Activated CD8-positive, alpha-beta T cell treated with anti-CD3 and anti-CD28 coated beads, Interleukin-2, amount 10 ng/mL, durations not matched to agents 7 days and 5 days (primary cell): ENCODE data around the gene AXDND1. TPM values are rescaled to one million over a fixed set of nuclear protein-coding genes. Genes with fewer than 3 reads are reported as not detected.
"Not testable (repeated sequence)": the region's sequence is repeated elsewhere in the genome, so short reads cannot be mapped to it uniquely, and the experiment has no call there.

ENCODE experiments used
- ATAC-seq: fragments of 150-1000 bp; cut with Tn5 transposase; one replicate; pipeline ENCODE4 v1.10.0; 2021; ENCODE audit warnings: moderate library complexity
- CTCF ChIA-PET: fragments of 350-600 bp; sonication (Branson Sonifier 250); formaldehyde crosslinking; loops from one replicate; lab custom pipeline; 2021; ENCODE audit warnings: antibody characterized with exemption; lab: Charles Lee
- POLR2A ChIA-PET: fragments of 350-600 bp; sonication (Branson Sonifier 250); formaldehyde crosslinking; loops from one replicate; lab custom pipeline; 2021; ENCODE audit warnings: antibody characterized with exemption; lab: Charles Lee
- DNase-seq: peaks from one replicate; pipeline ENCODE4 v3.0.0-alpha.2; 2020
- H3K27ac Mint-ChIP-seq: one replicate; pipeline ENCODE4 v1.8.0; 2021; ENCODE audit warnings: mild to moderate bottlenecking, mixed read lengths
- H3K27me3 Mint-ChIP-seq: one replicate; pipeline ENCODE4 v1.8.0; 2021; ENCODE audit warnings: low read depth, mixed read lengths
- H3K36me3 Mint-ChIP-seq: one replicate; pipeline ENCODE4 v1.8.0; 2021; ENCODE audit warnings: low read depth, mixed read lengths
- H3K4me1 Mint-ChIP-seq: one replicate; pipeline ENCODE4 v1.8.0; 2021; ENCODE audit warnings: low read depth, mixed read lengths
- H3K4me3 Mint-ChIP-seq: one replicate; pipeline ENCODE4 v1.8.0; 2021; ENCODE audit warnings: mild to moderate bottlenecking, mixed read lengths
- H3K9me3 Mint-ChIP-seq: one replicate; pipeline ENCODE4 v1.8.0; 2022; ENCODE audit warnings: mixed read lengths; ENCODE audit not compliant: insufficient read depth
- total RNA-seq, 2 experiments: library from RNA; stranded (reverse); gene quantifications; one replicate each; pipeline ENCODE4 v1.2.3, GENCODE V29; 2021

AXDND1 gene
- total RNA-seq, 2 experiments from 2014 or later = 1.4 TPM

DNA sequence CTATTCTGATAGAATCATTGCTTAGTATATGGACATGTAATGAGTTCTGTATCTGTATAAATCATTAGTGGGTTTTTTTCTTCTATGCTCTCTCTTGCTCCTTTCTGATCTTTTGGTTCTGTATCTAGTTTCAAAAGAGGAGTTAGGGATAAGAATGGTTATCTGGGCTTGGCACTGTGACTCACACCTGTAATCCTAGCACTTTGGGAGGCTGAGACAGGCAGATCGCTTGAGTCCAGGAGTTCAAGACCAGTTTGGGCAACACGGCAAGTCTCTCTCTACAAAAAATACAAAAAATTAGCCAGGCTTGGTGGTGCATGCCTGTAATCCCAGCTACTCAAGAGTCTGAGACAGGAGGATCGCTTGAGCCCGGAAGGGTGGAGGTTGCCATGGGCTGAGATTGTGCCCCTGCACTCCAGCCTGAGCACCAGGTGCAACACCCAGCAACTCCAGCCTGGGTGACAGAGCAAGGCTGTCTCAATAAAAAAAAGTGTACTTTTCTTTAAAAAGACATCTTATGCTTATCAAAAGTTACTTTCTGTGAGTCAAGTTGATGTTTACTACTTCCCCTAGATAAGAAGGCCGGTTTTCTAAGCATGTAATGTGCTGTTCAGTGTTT is 27.7 kb upstream of the AXDND1 start:
- H3K4me1 Mint-ChIP-seq = peaks cover 7% of the 10 kb centered on the region
- ATAC-seq (no peak), DNase-seq (no peak)
- POLR2A ChIA-PET = no interaction called here
- no peak overlapping the region for H3K27ac Mint-ChIP-seq
- H3K27me3 Mint-ChIP-seq = no peaks in the 10 kb centered on the region
- H3K9me3 Mint-ChIP-seq = no peaks in the 10 kb centered on the region
- CTCF ChIA-PET = no interaction called here
- H3K36me3 Mint-ChIP-seq = peaks cover 48% of the 10 kb centered on the region
- H3K4me3 Mint-ChIP-seq = no peak overlapping the region

- H3K36me3 Mint-ChIP-seq = peaks cover 49% of the 10 kb centered on the region
These were observed 24.9 kb upstream of the AXDND1 start for GRCh38 chr1:179340918-179341317.

GRCh38 chr1:179341943-179342547 is 23.7 kb upstream of the AXDND1 start:
- peaks cover 7% of the 10 kb centered on the region for H3K4me1 Mint-ChIP-seq
- CTCF ChIA-PET = no interaction called here
- no peak overlapping the region for H3K4me3 Mint-ChIP-seq
- H3K9me3 Mint-ChIP-seq = no peaks in the 10 kb centered on the region
- ATAC-seq (no peak), DNase-seq (no peak)
- H3K36me3 Mint-ChIP-seq = peaks cover 53% of the 10 kb centered on the region
- H3K27ac Mint-ChIP-seq = no peak overlapping the region
- no peaks in the 10 kb centered on the region for H3K27me3 Mint-ChIP-seq
- POLR2A ChIA-PET = no interaction called here

More at GRCh38 chr1:179340918-179341317, 24.9 kb upstream of the AXDND1 start:
- ATAC-seq (no peak), DNase-seq (no peak)
- CTCF ChIA-PET = no interaction called here
- Mint-ChIP-seq H3K27ac (no peak overlapping the region), H3K4me1 (peaks cover 7% of the 10 kb centered on the region), H3K27me3 (no peaks in the 10 kb centered on the region), H3K9me3 (no peaks in the 10 kb centered on the region), H3K4me3 (no peak overlapping the region)
- POLR2A ChIA-PET = interaction anchor here (1.1 kb wide), 1 partner anchor 47 kb away, joined by 4 read pairs; the partner anchor contains the start of gene SOAT1

DNA sequence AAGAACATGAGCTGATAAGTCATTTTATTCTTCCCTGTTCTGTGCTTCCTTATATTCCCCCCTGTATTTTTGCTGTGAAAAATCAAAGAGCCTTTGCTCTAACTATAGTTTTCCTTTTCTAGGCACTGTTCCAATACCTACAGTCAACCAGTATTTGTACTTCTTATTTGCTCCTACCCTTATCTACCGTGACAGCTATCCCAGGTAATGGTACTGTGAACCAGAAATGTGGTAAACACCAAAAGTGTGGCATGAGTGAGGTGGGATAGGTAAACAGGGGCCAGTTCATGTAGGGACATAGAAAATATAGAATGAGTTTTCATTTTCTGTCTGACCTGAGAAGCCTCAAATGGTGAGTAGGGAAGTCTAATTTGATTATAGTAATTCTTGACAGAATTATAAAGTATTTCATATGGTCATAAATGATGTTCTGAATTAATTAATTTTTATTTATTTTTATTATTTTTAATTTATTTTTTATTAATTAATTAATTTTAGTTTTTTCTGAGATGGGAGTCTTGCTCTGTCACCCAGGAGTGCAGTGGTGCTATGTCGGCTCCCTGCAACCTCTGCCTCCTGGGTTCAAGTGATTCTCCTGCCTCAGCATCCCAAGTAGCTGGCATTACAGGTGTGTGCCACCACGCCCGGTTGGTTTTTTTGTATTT is 22.9 kb upstream of the AXDND1 start:
- DNase-seq (no peak), ATAC-seq (no peak)
- Mint-ChIP-seq H3K4me1 (peaks cover 7% of the 10 kb centered on the region), H3K9me3 (no peaks in the 10 kb centered on the region), H3K27ac (no peak overlapping the region), H3K4me3 (no peak overlapping the region), H3K27me3 (no peaks in the 10 kb centered on the region), H3K36me3 (peaks cover 58% of the 10 kb centered on the region)
- POLR2A ChIA-PET = no interaction called here
- CTCF ChIA-PET = no interaction called here

- ChIA-PET POLR2A (no interaction called here), CTCF (no interaction called here)
- DNase-seq (no peak), ATAC-seq (no peak)
- Mint-ChIP-seq H3K27ac (no peak overlapping the region), H3K4me3 (no peak overlapping the region), H3K9me3 (no peaks in the 10 kb centered on the region), H3K4me1 (peaks cover 7% of the 10 kb centered on the region), H3K36me3 (peaks cover 65% of the 10 kb centered on the region), H3K27me3 (no peaks in the 10 kb centered on the region)
These were observed 14.5 kb upstream of the AXDND1 start for GRCh38 chr1:179351281-179351680.

DNA sequence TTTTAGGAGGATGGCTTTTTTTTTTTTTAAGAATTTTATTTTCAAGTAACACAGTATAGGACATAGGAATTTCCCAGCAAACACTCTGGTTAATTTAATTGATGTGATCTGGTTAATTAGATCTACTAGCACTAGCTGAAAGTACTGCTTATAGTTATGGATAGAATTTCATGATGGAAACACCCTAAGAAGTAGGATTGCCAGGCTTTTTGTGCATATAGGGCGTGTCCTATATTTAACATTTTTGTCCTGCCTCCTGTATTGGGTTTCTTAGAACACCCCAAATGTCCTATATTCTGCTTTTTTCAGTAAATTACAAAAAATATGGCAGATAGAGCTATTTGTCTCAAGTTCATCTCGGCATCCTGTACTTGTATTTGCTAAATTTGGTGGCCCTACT is 13.5 kb upstream of the AXDND1 start:
- Mint-ChIP-seq H3K36me3 (peaks cover 60% of the 10 kb centered on the region), H3K27ac (no peak overlapping the region), H3K4me1 (peaks cover 7% of the 10 kb centered on the region), H3K4me3 (no peak overlapping the region), H3K27me3 (no peaks in the 10 kb centered on the region), H3K9me3 (no peaks in the 10 kb centered on the region)
- POLR2A ChIA-PET = no interaction called here
- ATAC-seq (no peak), DNase-seq (no peak)
- CTCF ChIA-PET = interaction anchor here (0.8 to 1.1 kb wide), 2 partner anchors 13 to 232 kb away, joined by 3 to 4 read pairs; partner anchors contain the start of gene AXDND1

DNA sequence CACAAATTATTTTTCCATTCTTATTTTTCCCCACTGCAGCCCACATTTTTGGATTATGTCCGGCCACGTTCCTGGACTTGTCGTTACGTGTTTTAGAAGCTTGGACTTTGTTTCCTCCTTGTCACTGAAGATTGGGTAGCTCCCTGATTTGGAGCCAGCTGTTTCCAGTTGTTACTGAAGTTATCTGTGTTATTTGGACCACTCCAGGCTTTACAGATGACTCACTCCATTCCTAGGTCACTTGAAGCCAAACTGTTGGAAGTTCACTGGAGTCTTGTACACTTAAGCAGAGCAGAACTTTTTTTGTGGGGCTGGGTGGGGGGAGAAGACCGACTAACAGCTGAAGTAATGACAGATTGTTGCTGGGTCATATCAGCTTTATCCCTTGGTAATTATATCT is 12.2 kb upstream of the AXDND1 start:
- ATAC-seq = no peak
- DNase-seq = no peak
- peaks cover 7% of the 10 kb centered on the region for H3K4me1 Mint-ChIP-seq
- H3K36me3 Mint-ChIP-seq = peaks cover 48% of the 10 kb centered on the region
- H3K4me3 Mint-ChIP-seq = no peak overlapping the region
- CTCF ChIA-PET = interaction anchor here (1.1 kb wide), 1 partner anchor 233 kb away, joined by 3 read pairs; no protein-coding TSS in a partner anchor
- no peak overlapping the region for H3K27ac Mint-ChIP-seq
- no peaks in the 10 kb centered on the region for H3K9me3 Mint-ChIP-seq
- H3K27me3 Mint-ChIP-seq = no peaks in the 10 kb centered on the region
- POLR2A ChIA-PET = no interaction called here

DNA sequence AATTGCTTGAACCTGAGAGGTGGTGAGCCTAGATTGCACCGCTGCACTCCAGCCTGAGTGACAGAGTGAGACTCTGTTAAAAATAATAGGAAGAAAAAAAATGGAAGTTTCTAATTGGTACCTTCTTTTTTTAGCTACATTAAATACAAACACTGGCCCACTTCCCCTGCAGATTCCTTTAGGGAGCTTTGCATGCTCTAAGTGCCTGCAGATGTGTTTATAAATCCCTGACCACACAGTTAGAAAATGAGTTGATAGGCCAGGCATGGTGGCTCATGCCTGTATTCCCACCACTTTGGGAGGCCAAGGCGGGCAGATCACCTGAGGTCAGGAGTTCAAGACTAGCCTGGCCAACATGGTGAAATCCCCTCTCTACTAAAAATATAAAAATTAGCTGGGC is 4.1 kb upstream of the AXDND1 start:
- DNase-seq, H3K27ac Mint-ChIP-seq, H3K27me3 Mint-ChIP-seq, ATAC-seq, H3K4me1 Mint-ChIP-seq, POLR2A ChIA-PET, H3K9me3 Mint-ChIP-seq, CTCF ChIA-PET, H3K4me3 Mint-ChIP-seq, H3K36me3 Mint-ChIP-seq: not testable (repeated sequence)

GRCh38 chr1:179366093-179366800 is 476 bp downstream of the AXDND1 start:
- Mint-ChIP-seq H3K9me3 (no peaks in the 10 kb centered on the region), H3K36me3 (no peaks in the 10 kb centered on the region), H3K4me3 (peak overlapping the region; percentile 93), H3K27me3 (no peaks in the 10 kb centered on the region), H3K4me1 (peaks cover 7% of the 10 kb centered on the region), H3K27ac (peak overlapping the region; percentile 100)
- no peak for DNase-seq
- no peak for ATAC-seq
- ChIA-PET POLR2A (interaction anchor here (0.7 to 2.0 kb wide), 4 partner anchors 72 to 343 kb away, joined by 3 to 16 read pairs (median 4); partner anchors contain the start of genes SOAT1 and TOR3A), CTCF (interaction anchor here (0.5 to 4.7 kb wide), 10 partner anchors 10 to 552 kb away, joined by 3 to 26 read pairs (median 4); partner anchors contain the start of gene SOAT1)

GRCh38 chr1:179369751-179370341 is 4.1 kb downstream of the AXDND1 start:
- Mint-ChIP-seq H3K36me3 (no peaks in the 10 kb centered on the region), H3K4me3 (no peak overlapping the region), H3K27ac (no peak overlapping the region), H3K9me3 (no peaks in the 10 kb centered on the region), H3K4me1 (peaks cover 7% of the 10 kb centered on the region), H3K27me3 (no peaks in the 10 kb centered on the region)
- CTCF ChIA-PET = interaction anchor here (0.6 to 3.8 kb wide), 18 partner anchors 18 to 602 kb away, joined by 3 to 17 read pairs (median 4); partner anchors contain the start of genes SOAT1 and TOR3A
- POLR2A ChIA-PET = no interaction called here
- DNase-seq = peak; percentile 55
- no peak for ATAC-seq

DNA sequence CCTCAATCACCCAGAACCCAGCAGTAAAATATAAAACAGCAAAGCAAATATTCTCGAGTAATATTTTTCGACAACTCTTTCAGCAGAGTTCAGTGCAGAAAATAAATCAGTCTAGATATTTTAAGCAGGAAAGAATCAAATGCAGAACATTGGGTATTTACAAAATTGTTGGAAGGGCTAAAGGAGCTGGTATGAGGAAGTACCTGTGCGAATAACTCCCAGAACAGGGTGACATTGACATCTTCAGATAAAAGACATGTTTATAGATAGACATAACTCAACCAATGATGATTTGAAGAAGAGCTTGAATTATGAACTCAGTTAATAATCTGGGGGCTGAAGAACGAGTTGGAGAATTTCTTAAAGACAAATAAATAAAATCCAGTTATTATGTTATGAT is 6.4 kb downstream of the AXDND1 start:
- no peak for DNase-seq
- Mint-ChIP-seq H3K4me1 (no peaks in the 10 kb centered on the region), H3K27ac (no peak overlapping the region), H3K27me3 (no peaks in the 10 kb centered on the region), H3K9me3 (no peaks in the 10 kb centered on the region), H3K4me3 (no peak overlapping the region), H3K36me3 (no peaks in the 10 kb centered on the region)
- ATAC-seq = no peak
- POLR2A ChIA-PET = no interaction called here
- CTCF ChIA-PET = no interaction called here
